Lung (tissue), 12 donors: Measurements from ENCODE around the gene ENTPD1. TPM values are rescaled to one million over a fixed set of nuclear protein-coding genes. Genes with fewer than 3 reads are reported as not detected.

Experiments
- ATAC-seq: fragments of 200-7000 bp; cut with Tn5 transposase; one replicate; pipeline ENCODE4 v1.9.1; 2020; ENCODE audit warnings: moderate number of reproducible peaks; ENCODE audit not compliant: insufficient read depth, low FRiP score
- DNase-seq, 3 donors: peaks; one replicate each; pipeline ENCODE4 v3.0.0-alpha.2; 2013 to 2017
- H3K27ac ChIP-seq, 2 donors: one replicate each; pipeline ENCODE4 v1.5.1; 2013; ENCODE audit warnings: mild to moderate bottlenecking in 2 of 2, moderate library complexity in 2 of 2, control low read depth in 1 of 2, inconsistent platforms in 1 of 2, low read depth in 1 of 2, low read length in 1 of 2
- H3K27me3 ChIP-seq, 3 donors: one replicate each; pipeline ENCODE4 v1.5.1; 2013; ENCODE audit warnings: low read length in 2 of 3; ENCODE audit not compliant: control insufficient read depth in 3 of 3, insufficient read depth in 3 of 3
- H3K36me3 ChIP-seq, 4 donors: one replicate each; pipeline ENCODE4 v1.5.1; 2013; ENCODE audit warnings: low read length in 4 of 4, mild to moderate bottlenecking in 1 of 4, moderate library complexity in 1 of 4; ENCODE audit not compliant: control insufficient read depth in 4 of 4, insufficient read depth in 4 of 4
- H3K4me1 ChIP-seq, 5 donors: one replicate each; pipeline ENCODE4 v1.5.1; 2013; ENCODE audit warnings: low read length in 5 of 5, mild to moderate bottlenecking in 2 of 5, moderate library complexity in 1 of 5; ENCODE audit not compliant: control insufficient read depth in 5 of 5, insufficient read depth in 5 of 5
- H3K4me3 ChIP-seq: one replicate; pipeline ENCODE4 v1.5.1; 2013; ENCODE audit warnings: mild to moderate bottlenecking, control low read depth, moderate library complexity
- H3K9ac ChIP-seq, 2 donors: one replicate each; pipeline ENCODE4 v1.5.1; 2013; ENCODE audit warnings: low read length in 2 of 2, control low read depth in 1 of 2; ENCODE audit not compliant: insufficient read depth in 1 of 2
- H3K9me3 ChIP-seq, 4 donors: one replicate each; pipeline ENCODE4 v1.5.1; 2013; ENCODE audit warnings: low read length in 3 of 4, mild to moderate bottlenecking in 1 of 4, moderate library complexity in 1 of 4; ENCODE audit not compliant: control insufficient read depth in 4 of 4, insufficient read depth in 3 of 4
- WGBS, 2 donors: extraction: QIAGEN DNeasy Blood & Tissue Kit; methylation state at CpG; one replicate each; pipeline ENCODE4 v1.1.7; 2013; 5-methylcytosine and 5-hydroxymethylcytosine counted together
- polyA plus RNA-seq, 2 donors: library from polyadenylated mRNA; stranded (reverse); fragments of 200-250 nt; gene quantifications; one replicate each; pipeline ENCODE4 v1.2.1, GENCODE V29; 2013
- total RNA-seq, 2 donors: library from RNA; depleted of rRNA in 1 of 2; stranded (reverse); fragments of >200 nt in 1 of 2; gene quantifications; one replicate each; pipeline ENCODE4 v1.2.1, GENCODE V29; 2014 to 2021
- TF ChIP-seq, protein P1 (sequence below): IDR thresholded peaks from 2 replicates; pipeline ENCODE4 v1.5.1; 2012; ENCODE audit warnings: mild to moderate bottlenecking; ENCODE audit errors: control extremely low read depth, extremely low read depth
- donor health status: control.
- donor health status: control.
- donor health status: Bipolar disorder and iron deficiency.
- donor health status: healthy.
- donor health status: DM: yes; HTN: yes; CAD: no.

The ENTPD1 gene
- total and polyA plus RNA-seq, 4 donors, result 5.5 to 46.6 (median 18.2) TPM

DNA sequence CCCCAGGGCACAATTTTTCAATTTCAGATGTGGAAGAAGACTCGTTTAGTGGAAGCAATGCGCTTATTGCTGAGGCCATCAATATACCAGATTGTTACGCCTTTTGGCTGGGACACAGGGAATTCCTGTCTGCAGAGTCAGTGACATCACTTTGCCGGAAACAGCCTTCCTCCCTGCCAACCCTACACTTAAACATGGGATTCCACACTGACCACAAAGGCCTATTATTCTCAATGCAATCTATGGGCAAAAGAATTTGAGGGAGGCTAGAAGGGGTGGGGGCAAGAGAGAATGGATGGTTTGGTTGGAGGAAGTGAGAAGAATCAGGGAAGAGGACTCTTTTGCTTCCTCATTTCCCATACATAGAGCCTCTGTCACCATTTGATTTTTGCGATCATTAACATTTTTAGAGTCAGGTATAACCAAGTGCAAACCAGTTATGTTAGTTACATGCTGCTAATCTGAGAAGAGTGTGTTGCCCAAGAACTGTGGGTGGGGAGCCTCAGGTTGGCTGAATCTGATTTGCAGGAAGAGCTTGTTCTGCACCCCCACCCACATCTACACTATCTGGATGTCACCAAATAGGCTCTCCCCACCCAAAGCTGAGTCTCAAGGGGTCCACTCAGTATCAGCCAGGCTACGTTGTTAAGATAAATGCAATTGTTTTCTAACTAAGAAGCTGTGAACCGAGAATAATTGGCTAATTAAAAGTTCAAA, 58.2 kb downstream of the ENTPD1 start:
- Histone ChIP-seq H3K4me1 (peaks cover 0 to 12% (median 3%) of the 10 kb centered on the region in 5 donors), H3K27ac (peak overlapping the region in 1 of 2 donors; percentile 34), H3K36me3 (no peaks in the 10 kb centered on the region), H3K4me3 (no peak overlapping the region), H3K9ac (no peak overlapping the region), H3K9me3 (peaks cover 0 to 8% (median 0%) of the 10 kb centered on the region in 4 donors), H3K27me3 (no peaks in the 10 kb centered on the region)
- ATAC-seq (peak; percentile 17), DNase-seq (peak; percentile 51 to 63 (median 58))
- 52 to 73% methylated on average over 7 of the region's 7 CpGs for WGBS, 2 donors
- TF ChIP-seq, protein P1, sequence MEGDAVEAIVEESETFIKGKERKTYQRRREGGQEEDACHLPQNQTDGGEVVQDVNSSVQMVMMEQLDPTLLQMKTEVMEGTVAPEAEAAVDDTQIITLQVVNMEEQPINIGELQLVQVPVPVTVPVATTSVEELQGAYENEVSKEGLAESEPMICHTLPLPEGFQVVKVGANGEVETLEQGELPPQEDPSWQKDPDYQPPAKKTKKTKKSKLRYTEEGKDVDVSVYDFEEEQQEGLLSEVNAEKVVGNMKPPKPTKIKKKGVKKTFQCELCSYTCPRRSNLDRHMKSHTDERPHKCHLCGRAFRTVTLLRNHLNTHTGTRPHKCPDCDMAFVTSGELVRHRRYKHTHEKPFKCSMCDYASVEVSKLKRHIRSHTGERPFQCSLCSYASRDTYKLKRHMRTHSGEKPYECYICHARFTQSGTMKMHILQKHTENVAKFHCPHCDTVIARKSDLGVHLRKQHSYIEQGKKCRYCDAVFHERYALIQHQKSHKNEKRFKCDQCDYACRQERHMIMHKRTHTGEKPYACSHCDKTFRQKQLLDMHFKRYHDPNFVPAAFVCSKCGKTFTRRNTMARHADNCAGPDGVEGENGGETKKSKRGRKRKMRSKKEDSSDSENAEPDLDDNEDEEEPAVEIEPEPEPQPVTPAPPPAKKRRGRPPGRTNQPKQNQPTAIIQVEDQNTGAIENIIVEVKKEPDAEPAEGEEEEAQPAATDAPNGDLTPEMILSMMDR, result no peak

DNA sequence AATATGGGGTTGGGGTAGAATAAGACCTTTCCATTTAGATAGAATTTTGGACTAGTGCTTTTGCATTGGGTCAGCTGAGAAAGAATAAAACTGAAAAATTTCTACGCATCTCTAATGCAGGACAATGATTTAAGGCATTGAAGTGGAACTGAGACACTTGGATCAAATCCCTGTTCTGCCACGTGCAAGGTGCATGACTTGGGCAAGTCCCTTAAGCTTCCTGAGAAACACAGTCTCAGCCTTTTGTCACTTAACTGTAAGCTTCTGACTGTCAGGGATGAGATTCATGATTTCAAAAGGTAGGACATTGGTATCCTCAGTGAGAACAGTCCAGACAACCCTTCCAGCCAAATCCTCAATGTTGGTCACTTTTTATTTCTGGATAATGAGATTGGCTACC, 59.2 kb downstream of the ENTPD1 start:
- peaks cover 0 to 12% (median 3%) of the 10 kb centered on the region in 5 donors for H3K4me1 ChIP-seq
- peak overlapping the region in 1 of 2 donors; percentile 64 for H3K27ac ChIP-seq
- H3K36me3 ChIP-seq, result no peaks in the 10 kb centered on the region
- no peaks in the 10 kb centered on the region for H3K27me3 ChIP-seq
- TF ChIP-seq, protein P1, result no peak
- ATAC-seq (no peak), DNase-seq (no peak)
- 74 to 87% methylated on average over 2 of the region's 2 CpGs for WGBS, 2 donors
- H3K9me3 ChIP-seq, result peaks cover 0 to 6% (median 0%) of the 10 kb centered on the region in 4 donors
- no peak overlapping the region for H3K4me3 ChIP-seq
- H3K9ac ChIP-seq, result no peak overlapping the region

- TF ChIP-seq, protein P1, result no peak
- Histone ChIP-seq H3K4me1 (peaks cover 0 to 12% (median 3%) of the 10 kb centered on the region in 5 donors), H3K36me3 (no peaks in the 10 kb centered on the region), H3K27me3 (no peaks in the 10 kb centered on the region), H3K9me3 (peaks cover 0 to 3% (median 0%) of the 10 kb centered on the region in 4 donors), H3K9ac (no peak overlapping the region), H3K27ac (peak overlapping the region in 1 of 2 donors; percentile 64), H3K4me3 (no peak overlapping the region)
- 62 to 88% methylated on average over 6 of the region's 6 CpGs for WGBS, 2 donors
- ATAC-seq (no peak), DNase-seq (no peak)
These were observed 59.8 kb downstream of the ENTPD1 start for GRCh38 chr10:95815701-95816240.
